Activated CD4-positive, alpha-beta T cell treated with anti-CD3 and anti-CD28 coated beads, Interleukin-2, Interleukin-4, amounts not matched to agents 100 ng/mL and 50 ng/mL, durations not matched to agents 16 hours and 8 hours (primary cell): ENCODE measurements around the gene CTTNBP2.

ENCODE experiments used
- DNase-seq: peaks from one replicate; pipeline ENCODE4 v3.0.0-alpha.2; 2020; ENCODE audit warnings: low spot score

CTTNBP2 gene, protein sequence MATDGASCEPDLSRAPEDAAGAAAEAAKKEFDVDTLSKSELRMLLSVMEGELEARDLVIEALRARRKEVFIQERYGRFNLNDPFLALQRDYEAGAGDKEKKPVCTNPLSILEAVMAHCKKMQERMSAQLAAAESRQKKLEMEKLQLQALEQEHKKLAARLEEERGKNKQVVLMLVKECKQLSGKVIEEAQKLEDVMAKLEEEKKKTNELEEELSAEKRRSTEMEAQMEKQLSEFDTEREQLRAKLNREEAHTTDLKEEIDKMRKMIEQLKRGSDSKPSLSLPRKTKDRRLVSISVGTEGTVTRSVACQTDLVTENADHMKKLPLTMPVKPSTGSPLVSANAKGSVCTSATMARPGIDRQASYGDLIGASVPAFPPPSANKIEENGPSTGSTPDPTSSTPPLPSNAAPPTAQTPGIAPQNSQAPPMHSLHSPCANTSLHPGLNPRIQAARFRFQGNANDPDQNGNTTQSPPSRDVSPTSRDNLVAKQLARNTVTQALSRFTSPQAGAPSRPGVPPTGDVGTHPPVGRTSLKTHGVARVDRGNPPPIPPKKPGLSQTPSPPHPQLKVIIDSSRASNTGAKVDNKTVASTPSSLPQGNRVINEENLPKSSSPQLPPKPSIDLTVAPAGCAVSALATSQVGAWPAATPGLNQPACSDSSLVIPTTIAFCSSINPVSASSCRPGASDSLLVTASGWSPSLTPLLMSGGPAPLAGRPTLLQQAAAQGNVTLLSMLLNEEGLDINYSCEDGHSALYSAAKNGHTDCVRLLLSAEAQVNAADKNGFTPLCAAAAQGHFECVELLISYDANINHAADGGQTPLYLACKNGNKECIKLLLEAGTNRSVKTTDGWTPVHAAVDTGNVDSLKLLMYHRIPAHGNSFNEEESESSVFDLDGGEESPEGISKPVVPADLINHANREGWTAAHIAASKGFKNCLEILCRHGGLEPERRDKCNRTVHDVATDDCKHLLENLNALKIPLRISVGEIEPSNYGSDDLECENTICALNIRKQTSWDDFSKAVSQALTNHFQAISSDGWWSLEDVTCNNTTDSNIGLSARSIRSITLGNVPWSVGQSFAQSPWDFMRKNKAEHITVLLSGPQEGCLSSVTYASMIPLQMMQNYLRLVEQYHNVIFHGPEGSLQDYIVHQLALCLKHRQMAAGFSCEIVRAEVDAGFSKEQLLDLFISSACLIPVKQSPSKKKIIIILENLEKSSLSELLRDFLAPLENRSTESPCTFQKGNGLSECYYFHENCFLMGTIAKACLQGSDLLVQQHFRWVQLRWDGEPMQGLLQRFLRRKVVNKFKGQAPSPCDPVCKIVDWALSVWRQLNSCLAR (N-terminal part only)

DNA sequence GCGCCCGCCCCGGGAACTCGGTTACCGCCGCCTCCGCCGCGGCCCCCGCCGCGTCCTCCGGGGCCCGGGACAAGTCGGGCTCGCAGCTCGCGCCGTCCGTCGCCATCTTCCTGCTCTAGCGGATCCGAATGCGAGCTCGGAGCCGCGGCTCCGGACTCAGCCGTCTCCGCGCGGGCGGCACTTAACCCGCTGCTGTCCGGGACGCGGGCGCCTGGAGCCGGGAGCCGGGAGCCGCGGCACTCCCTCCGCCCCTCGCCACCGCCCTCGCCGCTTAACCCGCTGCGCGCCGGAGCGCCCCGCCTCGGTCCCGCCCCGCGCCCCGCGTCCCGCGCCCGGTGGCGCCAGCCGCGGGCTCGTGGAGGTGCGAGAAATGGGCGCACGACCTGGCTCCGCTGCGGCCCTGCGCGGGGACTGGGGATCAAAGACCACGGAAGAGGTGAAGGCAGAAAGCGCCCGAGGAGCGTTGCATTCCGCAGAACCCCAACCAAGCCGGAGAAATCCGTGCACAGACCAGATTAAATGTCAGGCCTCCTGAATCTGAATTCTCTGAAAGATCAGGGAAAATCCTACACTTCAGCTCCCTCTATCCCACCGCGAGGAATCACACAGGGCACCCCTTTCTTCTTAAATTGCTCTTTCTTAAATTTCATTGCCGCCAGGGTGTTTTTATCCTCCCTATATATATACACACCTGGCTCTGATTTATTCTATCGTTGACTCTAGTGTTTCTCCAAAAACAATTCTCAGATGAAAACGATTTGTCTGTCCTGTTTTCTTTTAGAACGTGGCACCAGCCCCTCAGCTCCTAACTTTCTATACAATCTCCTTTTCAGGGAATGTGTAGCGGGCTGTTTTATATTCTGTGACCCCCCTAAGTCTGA lies at the start of gene CTTNBP2:
CTTNBP2 (minus strand) TSS at position 132 of the 881 bp plus-strand sequence; CDS start at position 106, 26 bp downstream.
- DNase-seq: no peak

DNA sequence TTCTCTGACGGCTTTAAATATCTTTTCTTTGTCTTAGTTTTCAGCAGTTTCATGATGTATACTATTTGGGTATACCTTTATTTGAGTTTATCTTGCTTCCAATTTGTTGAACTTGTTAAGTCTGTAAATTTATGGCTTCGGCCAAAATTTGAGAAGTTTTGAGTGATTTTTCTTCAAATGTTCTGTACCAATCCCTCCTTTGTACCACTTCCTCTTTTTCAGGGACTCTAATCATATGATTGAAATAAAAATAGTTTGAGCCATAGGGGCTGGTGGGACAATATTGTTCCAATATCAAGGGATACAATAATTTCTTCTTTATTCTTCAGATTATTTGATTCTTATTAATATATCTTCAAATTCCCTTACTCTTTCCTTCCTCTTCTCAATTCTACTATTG lies 43.1 kb upstream of the CTTNBP2 start:
- DNase-seq: no peak

DNA sequence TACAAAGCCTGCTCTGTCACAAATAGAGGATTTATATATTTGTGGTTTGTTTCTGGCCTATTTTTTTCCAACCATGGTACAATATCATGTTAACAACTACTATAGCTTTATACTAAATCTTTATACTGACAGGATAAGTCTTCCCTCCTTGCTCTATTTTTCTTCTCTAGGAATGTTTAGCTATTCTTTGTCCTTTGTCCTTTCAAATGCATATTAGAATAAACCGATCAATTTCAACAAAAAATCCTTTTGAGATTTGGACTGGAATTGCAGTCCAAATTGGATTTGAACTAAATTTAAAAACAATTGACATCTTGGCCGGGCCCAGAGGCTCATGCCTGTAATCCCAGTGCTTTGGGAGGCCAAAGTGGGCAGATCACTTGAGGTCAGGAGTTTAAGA lies 39.2 kb upstream of the CTTNBP2 start:
- DNase-seq: no peak

DNA sequence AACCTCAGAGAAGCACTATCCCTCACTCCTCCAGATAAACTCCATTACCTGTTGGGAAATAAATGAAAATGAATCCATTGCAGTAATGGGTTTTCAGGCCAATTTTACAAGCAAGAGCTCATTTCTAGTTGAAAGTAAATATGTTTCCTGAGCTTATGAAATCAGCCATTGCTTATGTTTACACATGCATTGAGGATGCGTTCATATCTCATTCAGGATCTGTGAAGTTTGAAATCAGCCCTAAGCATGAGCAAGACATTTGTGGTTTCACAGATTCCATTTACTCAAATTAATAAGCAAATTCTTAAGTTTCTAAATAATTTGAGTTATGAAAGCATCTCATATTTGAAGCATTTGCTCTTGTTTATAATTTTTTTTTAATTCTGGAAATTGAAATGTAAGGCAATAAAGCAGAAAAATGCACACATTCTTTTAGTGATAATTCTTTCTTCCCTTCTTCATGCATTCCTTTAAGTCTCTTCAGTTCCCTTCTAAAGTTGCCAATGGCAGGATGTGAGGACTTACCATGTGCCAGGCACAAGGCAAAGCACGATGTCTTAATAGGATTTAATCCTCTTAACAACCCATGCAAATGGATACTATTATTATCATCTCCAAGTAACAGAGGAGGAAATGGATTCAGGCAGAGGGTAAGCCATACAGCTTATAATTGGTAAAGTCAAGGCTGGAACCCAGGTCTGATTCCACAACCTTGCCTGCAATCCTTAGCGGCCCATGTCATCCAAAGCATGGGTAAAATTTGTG lies 35.0 kb upstream of the CTTNBP2 start:
- DNase-seq: no peak

DNA sequence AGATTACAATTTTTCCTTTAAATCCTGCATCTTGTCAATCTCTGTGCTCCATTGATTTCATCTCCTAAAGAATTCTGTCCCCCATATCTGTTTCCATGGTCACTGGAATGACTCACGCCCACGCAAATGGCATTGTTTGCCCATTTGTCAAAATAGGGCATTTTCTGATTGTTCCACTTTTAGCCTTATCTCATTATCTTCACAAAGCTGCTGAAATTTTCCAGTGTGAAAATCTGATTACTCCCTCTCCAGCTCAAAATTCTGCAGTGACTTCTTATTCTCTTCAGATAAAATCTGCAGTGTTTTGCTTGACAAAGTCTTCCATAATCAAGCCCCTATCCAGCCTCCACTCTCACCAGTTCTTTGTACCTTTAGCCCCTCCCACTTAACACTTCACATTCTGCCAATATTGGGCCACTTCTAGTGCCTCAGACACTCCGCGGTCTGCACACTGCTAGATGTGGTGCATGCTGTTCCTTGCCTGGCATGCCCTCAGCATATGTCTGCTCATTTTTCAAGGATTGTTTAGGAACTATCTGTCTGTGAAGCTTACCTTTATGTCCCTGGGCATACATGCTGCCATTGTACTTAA lies 33.9 kb upstream of the CTTNBP2 start:
- no peak for DNase-seq

DNA sequence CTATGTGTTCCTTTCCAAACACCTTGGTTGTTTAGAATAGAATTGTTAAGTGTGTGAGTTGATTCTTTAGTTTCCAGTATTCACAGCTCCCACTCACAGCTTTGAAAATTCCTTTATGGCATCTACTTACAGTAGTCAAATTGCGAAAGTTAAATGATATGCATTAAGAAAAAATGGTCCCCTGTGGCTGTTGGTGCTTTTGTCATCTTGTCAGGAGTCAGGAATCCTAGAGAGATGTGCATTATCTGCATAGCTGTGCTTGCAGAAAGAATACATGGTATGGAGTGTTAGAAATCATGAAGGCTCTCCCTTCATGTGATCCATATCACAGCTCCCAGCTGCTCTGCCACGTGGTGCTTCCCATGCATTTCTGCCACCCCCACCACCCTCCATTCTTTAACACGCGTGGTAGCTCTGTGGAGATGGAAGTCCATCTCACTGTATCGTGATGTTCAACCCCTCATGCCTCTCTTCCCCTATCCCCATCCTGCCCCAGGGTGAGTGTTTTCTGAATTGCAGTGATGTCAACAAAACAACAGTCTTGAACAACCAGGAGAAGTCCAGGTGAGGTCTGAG lies 29.2 kb upstream of the CTTNBP2 start:
- no peak for DNase-seq

DNA sequence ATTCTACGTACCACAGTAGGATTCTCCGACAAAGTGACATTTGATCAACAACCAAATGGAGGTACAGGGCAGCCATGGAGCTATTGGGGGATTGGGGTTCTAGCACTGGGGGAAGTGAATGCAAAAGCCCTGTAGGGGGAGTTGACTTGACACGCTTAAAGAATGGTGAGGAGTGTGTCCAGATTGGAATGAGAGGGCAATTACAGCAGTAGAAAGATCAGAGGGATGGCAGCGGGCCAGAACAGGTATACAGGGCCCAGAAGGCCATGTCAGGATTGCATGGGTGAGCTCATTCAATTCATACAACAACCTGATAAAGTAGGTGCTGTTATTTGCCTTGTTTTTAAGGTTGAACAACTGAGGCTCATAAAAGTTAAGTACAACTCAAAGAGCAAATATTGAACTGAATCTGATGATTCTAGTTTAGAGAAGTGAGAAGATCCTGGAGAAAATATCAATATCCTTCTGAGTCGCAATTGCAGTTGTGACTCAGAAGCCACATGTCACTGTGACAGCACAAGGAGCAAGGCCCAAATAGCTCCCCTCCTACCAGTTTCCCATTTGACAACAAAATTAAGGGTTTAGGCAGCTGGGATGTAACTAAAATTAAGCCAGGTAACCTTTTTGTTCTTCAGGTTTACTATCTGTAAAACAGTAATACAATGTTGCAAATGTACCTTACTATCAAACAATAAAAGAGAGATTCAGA lies 28.0 kb upstream of the CTTNBP2 start:
- no peak for DNase-seq

DNA sequence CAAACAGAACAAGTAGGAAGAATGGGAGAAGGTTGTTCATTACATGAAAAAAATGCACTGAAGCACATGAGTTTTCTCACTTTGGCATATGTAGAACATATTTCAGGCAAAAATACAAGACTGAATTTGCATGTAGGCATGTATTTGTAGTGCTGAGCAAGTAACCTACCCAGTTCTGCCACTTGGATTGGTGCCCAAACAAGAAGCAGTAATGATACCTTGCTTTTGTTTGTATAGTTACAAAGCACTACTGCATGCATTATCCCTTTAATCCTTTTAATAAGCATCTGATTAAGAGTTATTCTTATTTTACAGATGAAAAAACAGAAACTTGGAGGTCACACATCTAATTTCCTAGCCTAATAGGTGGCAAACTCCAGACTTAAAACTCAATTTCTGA lies 23.1 kb upstream of the CTTNBP2 start:
- no peak for DNase-seq

DNA sequence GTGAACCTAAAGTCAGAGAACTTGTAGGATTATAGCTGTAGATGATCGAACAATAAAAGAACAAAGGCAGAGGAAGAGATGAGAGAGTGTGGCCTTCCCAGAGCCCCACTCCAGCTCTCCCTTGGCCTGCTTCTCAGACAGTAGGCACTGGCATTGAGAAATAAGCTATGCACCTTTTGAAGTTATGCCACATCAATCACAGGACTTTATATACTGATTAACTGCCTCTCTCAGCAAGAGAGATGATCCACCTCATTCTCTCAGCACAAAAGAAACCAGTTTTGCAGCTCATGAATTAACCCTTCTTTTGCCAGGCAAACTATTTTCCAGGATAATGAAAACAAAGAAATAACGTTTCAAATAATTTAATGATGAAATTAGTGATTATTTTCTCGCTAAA lies 22.0 kb upstream of the CTTNBP2 start:
- no peak for DNase-seq

DNA sequence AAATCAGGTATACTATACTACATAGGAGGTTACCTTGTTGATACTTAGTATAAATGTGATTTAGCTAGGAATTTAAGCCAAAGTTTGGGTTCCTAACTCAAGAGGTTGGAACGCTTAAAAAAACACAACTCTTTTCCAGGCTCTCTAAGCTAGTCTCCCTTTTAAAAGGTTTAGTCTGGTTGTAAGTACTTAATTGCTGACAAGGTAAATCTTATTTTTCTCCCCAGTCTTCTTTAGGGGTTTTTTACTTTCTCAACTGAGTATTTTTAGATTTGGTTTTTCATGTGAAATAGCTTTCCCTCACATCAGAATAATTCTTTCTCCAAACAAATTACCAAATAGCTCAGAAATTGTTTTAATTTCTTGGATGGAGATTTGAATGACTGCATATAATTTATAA lies 20.8 kb upstream of the CTTNBP2 start:
- DNase-seq: no peak

DNA sequence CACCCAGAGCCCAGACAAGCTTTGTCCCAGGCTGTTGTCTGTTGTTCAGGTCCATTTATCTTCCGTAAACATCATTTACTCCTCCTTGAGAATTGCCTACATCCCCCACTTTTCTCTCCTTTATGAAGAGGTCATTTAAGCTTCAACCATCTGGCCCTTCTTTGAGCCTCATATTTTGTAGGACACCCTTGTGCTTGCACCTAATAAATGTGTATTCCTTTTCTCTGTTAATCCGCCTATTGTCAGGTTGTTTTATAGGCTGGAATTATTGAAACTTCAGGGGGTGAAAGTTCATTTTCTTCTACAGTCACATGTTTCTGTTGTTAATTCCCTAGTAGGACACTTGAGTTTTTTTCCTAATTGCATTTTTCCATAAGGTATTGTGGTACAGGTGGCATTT lies 19.6 kb upstream of the CTTNBP2 start:
- no peak for DNase-seq

DNA sequence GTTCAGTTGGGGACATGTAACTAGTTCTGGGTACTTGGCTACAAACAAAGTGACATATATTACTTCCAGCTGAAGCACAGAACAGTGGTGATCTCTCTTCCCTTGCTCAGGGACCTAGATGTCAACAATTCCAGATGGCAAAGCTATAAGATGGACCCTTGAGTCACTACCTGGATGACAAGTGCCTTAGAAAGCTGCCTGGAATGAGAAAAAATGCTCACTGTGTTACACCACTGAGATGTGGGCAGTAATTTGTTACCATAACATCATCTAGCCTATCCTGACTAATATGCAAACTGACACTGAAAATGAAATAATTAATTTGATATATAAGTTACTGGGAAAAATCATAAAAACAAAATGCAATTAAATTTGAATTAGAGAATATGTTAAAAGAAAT lies 16.4 kb upstream of the CTTNBP2 start:
- DNase-seq: no peak

DNA sequence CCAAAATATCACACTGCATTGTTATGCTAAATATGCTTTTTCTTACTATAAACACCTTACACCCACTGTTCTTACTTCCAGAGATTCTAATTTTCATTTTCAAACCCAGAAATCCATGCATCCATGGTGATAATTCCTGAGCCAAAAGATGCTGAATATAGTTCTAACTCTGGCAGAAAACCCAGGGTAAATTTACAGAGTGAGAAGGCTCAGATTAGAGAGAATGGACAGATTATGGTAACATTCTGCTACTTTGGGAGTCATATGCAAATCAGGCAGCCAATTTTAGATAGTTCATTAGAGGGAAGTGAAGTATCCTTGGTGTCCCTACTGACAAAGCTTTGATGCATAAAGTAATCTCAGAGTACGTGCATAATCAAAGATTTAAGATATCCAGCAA lies 15.4 kb upstream of the CTTNBP2 start:
- no peak for DNase-seq

DNA sequence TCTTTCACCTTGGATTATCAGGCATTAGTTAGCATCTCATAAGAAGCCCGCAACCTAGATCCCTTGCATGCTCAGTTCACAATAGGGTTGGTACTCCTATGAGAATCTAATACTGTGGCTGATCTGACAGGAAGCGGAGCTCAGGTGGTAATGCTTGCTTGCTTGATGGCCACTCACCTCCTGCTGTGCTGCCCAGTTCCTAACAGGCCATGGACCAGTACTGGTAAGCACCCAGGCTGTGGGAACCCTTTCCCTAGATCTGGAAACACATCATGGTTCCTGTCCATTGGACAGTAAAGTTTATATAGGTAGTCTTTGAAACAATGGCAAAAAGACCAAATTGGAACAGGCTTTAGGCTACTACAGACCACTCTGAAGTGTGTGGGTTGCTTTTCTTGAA lies 9.4 kb upstream of the CTTNBP2 start:
- DNase-seq: no peak

DNA sequence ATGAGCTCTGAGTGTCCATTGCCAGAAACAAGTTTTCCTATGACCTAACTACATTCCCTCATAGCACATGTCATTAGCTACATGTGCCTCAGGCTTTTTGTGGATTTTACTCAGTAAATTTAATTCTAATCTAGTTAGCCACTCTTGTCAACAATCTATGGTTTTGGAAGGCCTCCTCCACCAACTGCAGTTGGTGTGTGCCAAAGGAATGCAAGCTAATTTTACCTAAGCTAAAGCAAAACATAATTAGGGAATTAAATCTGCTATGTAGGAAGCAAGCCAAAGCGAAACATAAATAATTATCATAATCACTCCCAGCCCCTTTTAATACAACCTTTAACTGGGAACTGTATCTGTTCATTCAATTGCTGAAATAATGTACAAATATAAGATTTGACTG lies 3.5 kb upstream of the CTTNBP2 start:
- DNase-seq: no peak

DNA sequence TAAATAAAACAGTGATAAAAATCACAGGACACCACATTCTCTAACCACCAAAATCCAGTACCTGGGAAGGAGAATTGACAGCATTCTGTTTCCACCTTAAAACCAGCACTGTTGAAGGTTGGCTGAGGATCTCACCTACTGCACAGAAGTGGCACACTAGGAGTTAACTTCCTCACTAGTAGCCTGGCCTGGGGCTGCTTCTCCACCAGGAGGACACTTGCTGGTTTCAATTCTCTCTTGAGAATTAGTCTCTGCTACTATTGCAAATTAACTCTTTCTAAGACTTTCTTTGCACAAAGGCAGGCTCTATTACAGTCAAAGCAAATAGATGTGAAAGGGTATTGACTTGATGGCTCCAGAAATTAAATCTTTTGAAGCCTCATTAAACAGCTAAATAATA lies 2.3 kb upstream of the CTTNBP2 start:
- DNase-seq: no peak

DNA sequence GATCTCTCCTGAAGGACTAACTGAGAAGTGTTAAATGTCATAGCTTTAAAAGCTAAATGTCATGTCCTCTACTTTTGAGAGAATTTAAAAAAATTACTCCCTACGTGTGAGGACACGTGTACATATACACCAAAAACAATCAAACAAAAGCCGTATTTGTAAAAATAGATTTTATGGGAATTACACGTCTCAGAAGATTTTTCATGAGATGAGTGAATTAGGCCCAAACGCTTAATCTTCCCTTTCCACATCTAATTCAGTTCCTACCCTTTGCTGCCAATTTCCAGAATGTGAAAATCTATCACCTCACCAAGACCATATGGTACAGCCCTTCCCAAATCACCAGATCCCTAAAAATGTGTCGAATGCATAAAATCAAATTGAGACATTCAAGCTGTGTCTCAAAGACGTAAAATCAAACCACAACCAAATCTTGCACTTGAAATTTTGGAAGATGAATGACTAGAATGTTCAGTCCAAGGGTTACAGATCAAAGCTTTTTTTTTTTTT lies 1.0 kb upstream of the CTTNBP2 start:
- no peak for DNase-seq

DNA sequence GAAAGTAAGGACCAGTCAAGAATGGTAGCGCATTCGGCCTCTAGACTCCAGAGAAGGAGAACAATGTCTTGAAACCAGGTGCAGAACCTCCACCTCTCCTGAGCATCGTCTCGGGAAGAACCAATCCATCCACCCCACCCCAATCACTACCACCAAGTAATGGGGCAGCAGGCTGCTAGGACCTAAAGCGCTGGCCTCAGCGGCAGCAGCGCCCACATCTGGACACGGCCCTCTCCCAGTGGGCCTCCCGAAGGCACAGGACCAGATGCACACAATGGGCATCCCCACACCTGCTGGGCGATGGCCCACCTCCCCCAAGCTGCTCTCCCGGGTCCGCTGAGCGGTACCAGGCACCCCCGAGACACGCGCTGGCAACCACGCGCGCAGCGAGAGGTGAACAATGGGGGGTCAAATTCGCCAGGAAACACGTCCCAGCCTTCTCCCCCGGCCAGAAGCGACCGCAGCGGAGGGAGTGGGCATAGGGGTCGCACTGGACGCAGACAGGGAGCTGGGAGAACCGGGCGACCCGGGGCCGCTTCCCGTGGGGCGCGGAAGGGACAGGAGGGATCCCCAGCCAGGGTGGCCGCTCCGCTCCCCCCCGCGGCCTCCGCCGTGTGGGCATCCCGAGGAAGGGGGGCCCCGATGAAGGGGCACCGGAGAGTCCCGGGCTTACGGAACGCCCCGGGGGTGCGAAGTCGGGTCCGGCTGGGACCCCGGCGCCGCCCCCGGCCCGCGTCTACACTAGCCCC lies 506 bp downstream of the CTTNBP2 start:
- no peak for DNase-seq
